ENCODE data around the gene SLC28A2.

DNA sequence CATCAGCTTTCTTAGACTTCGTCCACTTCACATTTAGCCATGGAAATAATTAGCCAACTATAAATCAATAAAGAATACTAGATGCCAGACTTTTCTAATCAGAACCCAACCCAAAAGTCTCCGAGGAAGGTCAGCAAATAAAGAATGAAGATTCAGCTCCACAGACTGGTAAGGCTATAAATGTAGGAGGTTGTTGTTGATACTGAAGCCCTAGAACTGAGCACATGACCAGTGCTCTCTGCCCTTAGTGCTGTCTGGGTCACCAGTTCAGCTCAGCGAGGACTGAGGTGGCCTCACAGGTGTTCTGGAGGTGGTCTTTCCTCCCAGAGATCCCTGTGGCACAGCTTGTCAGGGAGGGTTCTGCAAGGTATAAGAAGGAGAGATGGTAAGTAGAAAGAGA is 20.9 kb upstream of the SLC28A2 start:
- TF ChIP-seq CTCF (IDR thresholded peaks at IDR 0.05) = no peak
- TF ChIP-seq POLR2A (IDR thresholded peaks at IDR 0.05) = no peak
